Retinal pigment epithelial cell (primary cell): ENCODE measurements around the gene RNF7.

Source experiments
- DNase-seq: peaks from one replicate; pipeline ENCODE4 v3.0.0-alpha.2; 2010; ENCODE audit warnings: low read depth
- H3K4me3 ChIP-seq: 2 replicates; pipeline ENCODE4 v1.5.1; 2011; ENCODE audit warnings: mild to moderate bottlenecking, low read length, control low read depth, moderate library complexity
- TF ChIP-seq, protein P1 (sequence below): conservative IDR thresholded peaks from 2 replicates; pipeline ENCODE4 v1.5.1; 2011; ENCODE audit warnings: low read depth, low read length, control low read depth, inconsistent platforms

RNF7 gene

GRCh38 chr3:141735770-141736465, 2.2 kb upstream of the RNF7 start:
- H3K4me3 ChIP-seq: no peak overlapping the region
- TF ChIP-seq, protein P1, sequence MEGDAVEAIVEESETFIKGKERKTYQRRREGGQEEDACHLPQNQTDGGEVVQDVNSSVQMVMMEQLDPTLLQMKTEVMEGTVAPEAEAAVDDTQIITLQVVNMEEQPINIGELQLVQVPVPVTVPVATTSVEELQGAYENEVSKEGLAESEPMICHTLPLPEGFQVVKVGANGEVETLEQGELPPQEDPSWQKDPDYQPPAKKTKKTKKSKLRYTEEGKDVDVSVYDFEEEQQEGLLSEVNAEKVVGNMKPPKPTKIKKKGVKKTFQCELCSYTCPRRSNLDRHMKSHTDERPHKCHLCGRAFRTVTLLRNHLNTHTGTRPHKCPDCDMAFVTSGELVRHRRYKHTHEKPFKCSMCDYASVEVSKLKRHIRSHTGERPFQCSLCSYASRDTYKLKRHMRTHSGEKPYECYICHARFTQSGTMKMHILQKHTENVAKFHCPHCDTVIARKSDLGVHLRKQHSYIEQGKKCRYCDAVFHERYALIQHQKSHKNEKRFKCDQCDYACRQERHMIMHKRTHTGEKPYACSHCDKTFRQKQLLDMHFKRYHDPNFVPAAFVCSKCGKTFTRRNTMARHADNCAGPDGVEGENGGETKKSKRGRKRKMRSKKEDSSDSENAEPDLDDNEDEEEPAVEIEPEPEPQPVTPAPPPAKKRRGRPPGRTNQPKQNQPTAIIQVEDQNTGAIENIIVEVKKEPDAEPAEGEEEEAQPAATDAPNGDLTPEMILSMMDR: no peak
- no peak for DNase-seq

GRCh38 chr3:141737093-141737492, 1.0 kb upstream of the RNF7 start:
- no peak overlapping the region for H3K4me3 ChIP-seq

DNA sequence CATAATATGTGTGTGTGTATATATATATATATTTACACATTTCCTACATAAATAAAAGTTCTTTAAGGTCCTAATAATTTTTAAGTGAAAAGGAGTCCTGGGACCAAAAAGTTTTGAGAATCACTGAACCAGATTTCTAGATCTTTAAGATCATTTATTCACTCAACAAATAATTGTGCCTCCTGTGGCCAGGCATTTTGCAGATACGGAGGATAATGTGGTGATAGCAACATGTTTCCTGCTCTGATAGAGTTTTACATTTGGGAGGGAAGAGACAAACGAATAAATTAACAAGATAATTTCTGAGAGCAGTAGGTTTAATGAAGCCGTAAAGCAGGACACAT, 448 bp upstream of the RNF7 start:
- no peak for DNase-seq
- peak overlapping the region; percentile 49 for H3K4me3 ChIP-seq

More at GRCh38 chr3:141737093-141737492, 1.0 kb upstream of the RNF7 start:
- no peak for DNase-seq
- TF ChIP-seq, protein P1: no peak

GRCh38 chr3:141738891-141739363, 829 bp downstream of the RNF7 start:
- peak overlapping the region; percentile 84 for H3K4me3 ChIP-seq
- DNase-seq: peak; percentile 17

More for the DNA sequence above, 448 bp upstream of the RNF7 start:
- TF ChIP-seq, protein P1: no peak

DNA sequence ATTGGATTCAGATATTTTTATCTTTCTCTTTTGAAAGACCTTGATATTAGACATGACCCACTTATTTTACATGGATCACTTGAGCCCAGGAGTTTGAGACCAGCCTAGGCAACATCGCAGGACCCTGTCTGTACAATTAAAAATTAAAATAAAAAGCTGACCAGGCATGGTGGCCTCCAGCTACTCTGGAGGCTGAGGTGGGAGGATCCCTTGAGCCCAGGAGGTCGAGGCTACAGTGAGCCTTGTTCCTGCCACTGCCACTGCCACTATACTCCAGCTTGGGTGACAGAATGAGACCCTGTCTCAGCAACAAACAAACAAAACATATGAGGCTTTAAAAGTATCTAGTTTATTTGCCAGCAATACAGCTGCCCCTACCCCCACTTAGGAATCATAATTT, 1.6 kb downstream of the RNF7 start:
- no peak for DNase-seq

More at GRCh38 chr3:141738891-141739363, 829 bp downstream of the RNF7 start:
- TF ChIP-seq, protein P1: no peak

GRCh38 chr3:141740349-141740748, 2.3 kb downstream of the RNF7 start:
- peak overlapping the region; percentile 84 for H3K4me3 ChIP-seq
- TF ChIP-seq, protein P1: no peak
- DNase-seq: no peak

More for the DNA sequence above, 1.6 kb downstream of the RNF7 start:
- TF ChIP-seq, protein P1: no peak
- peak overlapping the region; percentile 84 for H3K4me3 ChIP-seq

DNA sequence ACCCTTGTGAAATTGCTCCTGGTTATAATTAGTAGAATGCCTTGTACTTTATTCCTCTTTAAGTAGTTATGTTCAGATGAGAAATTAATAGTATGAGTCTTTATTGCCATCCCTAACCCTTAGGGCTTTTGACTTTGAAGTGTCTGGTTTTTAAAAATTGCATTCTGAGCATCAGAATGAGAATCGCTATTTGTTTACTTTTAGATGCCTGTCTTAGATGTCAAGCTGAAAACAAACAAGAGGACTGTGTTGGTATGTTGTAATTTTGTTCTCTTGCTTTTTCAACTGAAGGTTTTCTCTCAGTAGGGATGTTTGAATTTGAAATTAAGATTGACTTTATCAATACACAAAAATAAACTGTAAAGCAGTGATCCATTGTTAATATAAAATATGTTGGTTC, 5.2 kb downstream of the RNF7 start:
- DNase-seq: no peak
- H3K4me3 ChIP-seq: no peak overlapping the region
- TF ChIP-seq, protein P1: no peak
